K562 (cell line): ENCODE results near the gene PCDH9. TPM values are rescaled to one million over a fixed set of nuclear protein-coding genes. Genes with fewer than 3 reads are reported as not detected.

Experiments used
- BRD9 ChIP-seq: fragments of 450-650 bp; IDR thresholded peaks from 2 replicates; pipeline ENCODE4 v1.6.1; 2018; ENCODE audit warnings: low read depth; ENCODE audit not compliant: partially characterized antibody
- CXXC5 ChIP-seq: fragments of 250-450 bp; sonication (Bioruptor Pico); IDR thresholded peaks from 2 replicates; pipeline ENCODE4 v1.8.0; 2022; ENCODE audit warnings: inconsistent platforms, mild to moderate bottlenecking, moderate library complexity
- E2F1 ChIP-seq: sonication (generic); formaldehyde crosslinking; IDR thresholded peaks from 2 replicates; pipeline ENCODE4 v1.8.1; 2023; ENCODE audit warnings: mild to moderate bottlenecking, missing genetic modification reagents, moderate library complexity
- EP300 ChIP-seq: IDR thresholded peaks from 2 replicates; pipeline ENCODE4 v1.6.1; 2012; ENCODE audit warnings: low read length, improper control_type of control experiment
- KLF16 ChIP-seq: IDR thresholded peaks from 2 replicates; pipeline ENCODE4 v1.6.1; 2016; ENCODE audit warnings: antibody characterized with exemption
- NFIC ChIP-seq: fragments of 450-650 bp; IDR thresholded peaks from 2 replicates; pipeline ENCODE4 v1.6.1; 2017; ENCODE audit warnings: mild to moderate bottlenecking, inconsistent platforms
- RAD21 ChIP-seq, 2 experiments: fragments of 250-450 bp in 1 of 2; fragments of 450-650 bp in 1 of 2; sonication (Bioruptor Pico) in 1 of 2; formaldehyde crosslinking in 1 of 2; IDR thresholded peaks in 1 of 2; conservative IDR thresholded peaks in 1 of 2; 2 replicates each; pipeline versions ENCODE4 v1.4.0 to v1.8.0; 2020 to 2022; ENCODE audit warnings: mild to moderate bottlenecking in 2 of 2, moderate library complexity in 1 of 2
- SMARCA4 ChIP-seq: fragments of 450-650 bp; IDR thresholded peaks from 2 replicates; pipeline ENCODE4 v1.6.1; 2016
- SMARCE1 ChIP-seq: fragments of 450-650 bp; IDR thresholded peaks from 2 replicates; pipeline ENCODE4 v1.7.1; 2016; ENCODE audit warnings: mild to moderate bottlenecking
- TRIM24 ChIP-seq, 2 experiments: fragments of 450-650 bp; IDR thresholded peaks; 2 replicates each; pipeline ENCODE4 v1.6.1; 2016
- TRIM28 ChIP-seq: fragments of 450-650 bp; IDR thresholded peaks from 2 replicates; pipeline ENCODE4 v1.6.1; 2017
- YY1 ChIP-seq, 3 experiments: IDR thresholded peaks; 2 replicates each; pipeline ENCODE4 v1.6.1; 2011; ENCODE audit warnings: low read length in 2 of 3, mild to moderate bottlenecking in 2 of 3, moderate library complexity in 2 of 3, borderline replicate concordance in 1 of 3, control low read depth in 1 of 3, low read depth in 1 of 3; ENCODE audit not compliant: insufficient read depth in 3 of 3, insufficient replicate concordance in 2 of 3, control insufficient read depth in 1 of 3, insufficient read length in 1 of 3; ENCODE audit errors: extremely low read depth in 1 of 3
- polyA plus RNA-seq, 8 experiments: library from polyadenylated mRNA; depleted of rRNA in 4 of 8; stranded (reverse) in 5 of 8; unstranded in 3 of 8; fragments of >200 nt; fragmentation: Nextera tagmentation in 2 of 8; fragmentation: Illumina TruSeq in 1 of 8; extraction: Ambion mirVana in 2 of 8; extraction: Trizol in 1 of 8; gene quantifications; 2 replicates each; pipeline versions ENCODE4 v1.2.1 to v1.2.3, GENCODE V29; 2011 to 2014; ENCODE audit warnings: inconsistent platforms in 1 of 8, missing spikeins in 1 of 8
- total RNA-seq, 7 experiments: library from RNA; depleted of rRNA in 6 of 7; stranded (reverse); fragments of >200 nt in 6 of 7; fragmentation: Illumina TruSeq in 2 of 7; extraction: Trizol in 2 of 7; gene quantifications; 2 replicates each; pipeline versions ENCODE4 v1.2.1 to v1.2.3, GENCODE V29; 2011 to 2021; ENCODE audit warnings: low replicate concordance in 1 of 7
- TF ChIP-seq, protein P1 (sequence below), 3 experiments: IDR thresholded peaks in 2 of 3; conservative IDR thresholded peaks in 1 of 3; 2 replicates each; pipeline ENCODE4 v1.5.1; 2011 to 2012; ENCODE audit warnings: low read length in 3 of 3, mild to moderate bottlenecking in 3 of 3, control low read depth in 2 of 3, improper control_type of control experiment in 1 of 3, inconsistent platforms in 1 of 3, low read depth in 1 of 3, mixed read lengths in 1 of 3, moderate library complexity in 1 of 3; ENCODE audit not compliant: insufficient read depth in 2 of 3
- TF ChIP-seq, protein P2 (sequence below): fragments of 250-450 bp; sonication (Bioruptor Pico); IDR thresholded peaks from 2 replicates; pipeline ENCODE4 v1.4.0; 2020; ENCODE audit warnings: mild to moderate bottlenecking

PCDH9 gene
- total and polyA plus RNA-seq, 9 of the 15 experiments (the other 6 are each of a cell fraction or from before 2014, with no cell fraction given) = 1.1 to 6.7 (median 4.9) TPM

DNA sequence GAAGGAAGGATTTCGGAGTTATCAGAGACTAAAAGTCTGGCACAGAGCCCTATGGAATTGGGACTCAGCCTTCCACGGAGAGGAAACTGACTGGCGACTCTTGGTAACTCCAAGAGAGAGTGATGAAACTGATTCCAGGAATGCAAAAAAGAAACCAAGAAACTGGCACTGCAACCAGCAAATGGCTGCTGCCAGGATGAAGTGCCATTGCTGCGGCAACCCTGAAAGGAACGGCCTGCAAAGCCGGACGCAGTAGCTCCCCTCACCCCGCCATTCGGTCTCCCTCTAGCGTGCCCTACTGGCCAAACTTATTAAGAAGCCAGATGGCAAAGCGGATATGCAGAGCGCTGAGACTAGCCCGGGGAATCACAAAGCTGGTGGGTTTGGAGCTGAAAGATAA, 236.0 kb downstream of the PCDH9 start (continued):
- TF ChIP-seq SMARCA4 = 0 out of 2 replicates have a peak, but pooled peaks have one; percentile 21
- no peak for TF ChIP-seq E2F1
- TF ChIP-seq BRD9 = no peak
- TF ChIP-seq SMARCE1 = 0 out of 2 replicates have a peak, but pooled peaks have one; percentile 43
- TF ChIP-seq TRIM24 (IDR thresholded peaks at IDR 0.05) = no peak
- TF ChIP-seq, protein P1, sequence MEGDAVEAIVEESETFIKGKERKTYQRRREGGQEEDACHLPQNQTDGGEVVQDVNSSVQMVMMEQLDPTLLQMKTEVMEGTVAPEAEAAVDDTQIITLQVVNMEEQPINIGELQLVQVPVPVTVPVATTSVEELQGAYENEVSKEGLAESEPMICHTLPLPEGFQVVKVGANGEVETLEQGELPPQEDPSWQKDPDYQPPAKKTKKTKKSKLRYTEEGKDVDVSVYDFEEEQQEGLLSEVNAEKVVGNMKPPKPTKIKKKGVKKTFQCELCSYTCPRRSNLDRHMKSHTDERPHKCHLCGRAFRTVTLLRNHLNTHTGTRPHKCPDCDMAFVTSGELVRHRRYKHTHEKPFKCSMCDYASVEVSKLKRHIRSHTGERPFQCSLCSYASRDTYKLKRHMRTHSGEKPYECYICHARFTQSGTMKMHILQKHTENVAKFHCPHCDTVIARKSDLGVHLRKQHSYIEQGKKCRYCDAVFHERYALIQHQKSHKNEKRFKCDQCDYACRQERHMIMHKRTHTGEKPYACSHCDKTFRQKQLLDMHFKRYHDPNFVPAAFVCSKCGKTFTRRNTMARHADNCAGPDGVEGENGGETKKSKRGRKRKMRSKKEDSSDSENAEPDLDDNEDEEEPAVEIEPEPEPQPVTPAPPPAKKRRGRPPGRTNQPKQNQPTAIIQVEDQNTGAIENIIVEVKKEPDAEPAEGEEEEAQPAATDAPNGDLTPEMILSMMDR (IDR thresholded peaks at IDR 0.05 in 2 of 3, conservative IDR thresholded peaks at IDR 0.05 in 1 of 3; ENCODE audit: insufficient read depth in 2 of 3, low read depth in 1 of 3, low read length in 3 of 3) = peak; percentile 62 to 76 (median 68)
- TF ChIP-seq, protein P2, sequence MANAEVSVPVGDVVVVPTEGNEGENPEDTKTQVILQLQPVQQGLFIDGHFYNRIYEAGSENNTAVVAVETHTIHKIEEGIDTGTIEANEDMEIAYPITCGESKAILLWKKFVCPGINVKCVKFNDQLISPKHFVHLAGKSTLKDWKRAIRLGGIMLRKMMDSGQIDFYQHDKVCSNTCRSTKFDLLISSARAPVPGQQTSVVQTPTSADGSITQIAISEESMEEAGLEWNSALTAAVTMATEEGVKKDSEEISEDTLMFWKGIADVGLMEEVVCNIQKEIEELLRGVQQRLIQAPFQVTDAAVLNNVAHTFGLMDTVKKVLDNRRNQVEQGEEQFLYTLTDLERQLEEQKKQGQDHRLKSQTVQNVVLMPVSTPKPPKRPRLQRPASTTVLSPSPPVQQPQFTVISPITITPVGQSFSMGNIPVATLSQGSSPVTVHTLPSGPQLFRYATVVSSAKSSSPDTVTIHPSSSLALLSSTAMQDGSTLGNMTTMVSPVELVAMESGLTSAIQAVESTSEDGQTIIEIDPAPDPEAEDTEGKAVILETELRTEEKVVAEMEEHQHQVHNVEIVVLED (CRISPR knock-in tag) = no peak
- 0 out of 2 replicates have a peak, but pooled peaks have one; percentile 26 for TF ChIP-seq CXXC5 (CRISPR knock-in tag)
- no peak for TF ChIP-seq TRIM28
- TF ChIP-seq NFIC = peak; percentile 43; the same call in 1 of the 2 replicates
- peak; percentile 41 to 62 for TF ChIP-seq RAD21 (CRISPR knock-in tag; conservative IDR thresholded peaks at IDR 0.05 in 1 of 2, IDR thresholded peaks at IDR 0.05 in 1 of 2)
- TF ChIP-seq KLF16 = peak; percentile 29; the same call in 1 of the 2 replicates
- 0 out of 2 replicates have a peak, but pooled peaks have one; percentile 4 for TF ChIP-seq EP300
- peak in 2 of 3 experiments; percentile 19 to 61 for TF ChIP-seq YY1 (IDR thresholded peaks at IDR 0.05; ENCODE audit: borderline replicate concordance in 1 of 3, control insufficient read depth in 1 of 3, extremely low read depth in 1 of 3, insufficient read depth in 3 of 3, insufficient read length in 1 of 3, insufficient replicate concordance in 2 of 3, low read depth in 1 of 3, low read length in 2 of 3)
